ENCODE measurements around the gene PI16. TPM values are rescaled to one million over a fixed set of nuclear protein-coding genes. Genes with fewer than 3 reads are reported as not detected.

The PI16 gene
- total and polyA plus RNA-seq, 2 experiments from 2014 or later = 227 to 390 TPM

DNA sequence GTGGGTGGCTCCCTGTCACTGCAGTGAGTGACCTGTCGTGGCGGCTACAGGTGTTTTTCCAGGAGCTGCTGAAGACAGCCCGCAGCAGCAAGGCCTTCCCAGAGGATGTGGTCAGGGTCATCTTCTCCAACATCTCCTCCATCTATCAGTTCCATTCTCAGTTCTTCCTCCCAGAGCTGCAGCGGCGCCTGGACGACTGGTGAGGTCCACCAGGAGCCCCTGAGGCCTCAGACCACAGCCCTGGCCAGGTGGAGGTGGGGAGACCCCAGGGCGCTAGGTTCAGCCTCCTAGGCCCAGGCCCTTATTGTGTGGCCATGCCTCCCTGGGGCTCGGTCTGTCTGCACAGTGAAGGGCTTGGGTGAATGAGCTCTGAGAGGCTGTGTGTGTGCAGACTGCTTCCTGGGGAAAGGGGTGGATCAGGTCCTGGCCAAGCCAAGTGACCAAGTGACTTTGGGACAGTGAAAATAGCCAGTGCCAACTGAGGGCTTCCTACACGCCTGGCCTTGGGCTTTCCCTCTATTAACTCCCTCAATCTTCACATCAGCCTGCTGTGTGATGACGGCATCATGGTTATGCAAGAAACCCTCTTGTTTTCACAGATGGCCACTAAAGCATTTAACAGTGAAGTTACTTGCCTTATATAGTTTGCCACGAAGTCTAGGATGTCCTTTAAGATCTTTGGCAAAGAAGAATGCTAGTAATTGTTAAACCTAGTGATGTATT, 57.3 kb downstream of the PI16 start:
- no peaks in the 10 kb centered on the region for H3K9me3 ChIP-seq (ENCODE audit: low read depth)
- no peaks in the 10 kb centered on the region for H3K36me3 ChIP-seq (ENCODE audit: low read depth)
- H2AFZ ChIP-seq = no peak overlapping the region
- WGBS, 2 experiments (ENCODE audit: low coverage in 1 of 2, low lambda C conversion rate in 2 of 2, missing lambda C conversion rate in 2 of 2) = 75 to 80% methylated on average over 10 to 11 of the region's 11 CpGs
- H3K27ac ChIP-seq = no peak overlapping the region
- H3K9me2 ChIP-seq (ENCODE audit: insufficient read depth) = no peaks in the 10 kb centered on the region
- DNase-seq = peak; percentile 53
- H4K20me1 ChIP-seq (ENCODE audit: insufficient read depth) = no peaks in the 10 kb centered on the region
- in situ Hi-C loops (cut with MboI) = no loop called here
- 0 out of 2 replicates have a peak, but pooled peaks cover 6% of the 10 kb centered on the region for H3K4me1 ChIP-seq (ENCODE audit: insufficient read depth)
- TF ChIP-seq EZH2 (IDR thresholded peaks at IDR 0.05; ENCODE audit: insufficient read depth, poor library complexity, severe bottlenecking) (no peak), EZH2phosphoT487 (IDR thresholded peaks at IDR 0.05; ENCODE audit: insufficient read depth, low read depth) (no peak)
- no peaks in the 10 kb centered on the region for H3F3A ChIP-seq (ENCODE audit: insufficient read depth)
- no peak overlapping the region for H3K4me2 ChIP-seq (ENCODE audit: unreplicated experiment)
- H3K9ac ChIP-seq = no peak overlapping the region
- no peaks in the 10 kb centered on the region for H3K27me3 ChIP-seq (replicated peaks; ENCODE audit: insufficient read depth)
- no peak overlapping the region for H3K4me3 ChIP-seq
- H3K79me2 ChIP-seq (ENCODE audit: insufficient read depth) = no peaks in the 10 kb centered on the region

DNA sequence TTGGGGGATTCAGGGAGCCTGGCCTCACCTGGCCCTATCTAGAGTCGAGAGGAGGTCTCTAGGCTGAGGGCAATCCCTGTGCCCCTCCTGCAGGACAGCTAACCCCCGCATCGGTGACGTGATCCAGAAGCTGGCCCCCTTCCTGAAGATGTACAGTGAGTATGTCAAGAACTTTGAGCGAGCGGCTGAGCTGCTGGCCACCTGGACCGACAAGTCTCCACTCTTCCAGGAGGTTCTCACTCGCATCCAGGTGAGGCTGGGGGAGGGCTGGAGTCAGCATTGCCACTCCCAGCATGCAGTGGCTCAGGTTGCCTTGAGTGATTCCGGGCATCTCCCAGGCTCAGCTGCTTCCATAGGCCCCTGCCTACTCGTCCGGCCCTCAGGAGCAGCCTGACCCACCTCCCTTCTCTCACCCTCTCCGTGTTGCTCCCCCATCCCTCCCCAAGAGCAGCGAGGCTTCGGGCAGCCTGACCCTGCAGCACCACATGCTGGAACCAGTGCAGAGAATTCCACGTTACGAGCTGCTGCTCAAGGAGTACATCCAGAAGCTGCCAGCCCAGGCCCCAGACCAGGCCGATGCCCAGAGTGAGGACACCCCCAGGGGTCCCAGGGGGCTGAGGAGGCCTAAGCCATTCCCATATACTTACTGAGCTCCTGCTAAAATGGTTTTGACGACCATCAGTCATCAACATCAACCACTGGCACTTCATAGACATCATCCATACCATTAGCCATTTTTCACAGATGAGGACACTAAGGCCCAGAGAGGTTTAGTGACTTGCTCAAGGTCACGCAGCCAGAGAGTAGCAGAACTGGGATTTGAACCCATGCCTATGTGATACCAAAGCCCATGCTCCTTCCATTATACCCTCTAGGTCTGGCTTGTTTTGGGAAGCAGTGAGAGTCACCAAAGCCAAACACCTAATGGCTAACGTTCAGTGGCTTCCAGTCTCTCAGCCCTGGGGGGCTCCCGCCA, 59.3 kb downstream of the PI16 start:
- H3K36me3 ChIP-seq (ENCODE audit: low read depth) = no peaks in the 10 kb centered on the region
- H3K4me2 ChIP-seq (ENCODE audit: unreplicated experiment) = no peak overlapping the region
- WGBS, 2 experiments (ENCODE audit: low coverage in 1 of 2, low lambda C conversion rate in 2 of 2, missing lambda C conversion rate in 2 of 2) = 74 to 80% methylated on average over 21 of the region's 21 CpGs
- H3K27me3 ChIP-seq (replicated peaks; ENCODE audit: insufficient read depth) = no peaks in the 10 kb centered on the region
- H3K9me2 ChIP-seq (ENCODE audit: insufficient read depth) = no peaks in the 10 kb centered on the region
- no peaks in the 10 kb centered on the region for H3K79me2 ChIP-seq (ENCODE audit: insufficient read depth)
- TF ChIP-seq EZH2 (IDR thresholded peaks at IDR 0.05; ENCODE audit: insufficient read depth, poor library complexity, severe bottlenecking) (no peak), EZH2phosphoT487 (IDR thresholded peaks at IDR 0.05; ENCODE audit: insufficient read depth, low read depth) (no peak)
- no peaks in the 10 kb centered on the region; the same call in 1 of the 2 replicates for H3K4me1 ChIP-seq (ENCODE audit: insufficient read depth)
- H3K4me3 ChIP-seq = no peak overlapping the region
- H2AFZ ChIP-seq = no peak overlapping the region
- no peak overlapping the region for H3K27ac ChIP-seq
- no peak for DNase-seq
- H3F3A ChIP-seq (ENCODE audit: insufficient read depth) = no peaks in the 10 kb centered on the region
- no peaks in the 10 kb centered on the region for H4K20me1 ChIP-seq (ENCODE audit: insufficient read depth)
- in situ Hi-C loops (cut with MboI) = no loop called here
- H3K9me3 ChIP-seq (ENCODE audit: low read depth) = no peaks in the 10 kb centered on the region
- no peak overlapping the region for H3K9ac ChIP-seq

Other genes with a start within 250 kb of the PI16 start
- 0.63 TPM in 1 of 2 replicates, not detected in the other for gene CPNE5, start 115.3 kb upstream of the PI16 start, total RNA-seq (2014; rRNA removed; shearing (Covaris generic))
- 0.14 and 0.23 TPM in 2 replicates for gene CPNE5, start 115.3 kb upstream of the PI16 start, polyA plus RNA-seq (2016; fragmentation: Nextera tagmentation; extraction: Ambion mirVana)
- 20.4 and 36.3 TPM in 2 replicates for gene PPIL1, start 79.9 kb upstream of the PI16 start, total RNA-seq (2014; rRNA removed; shearing (Covaris generic))
- 27.1 and 30.5 TPM in 2 replicates for gene PPIL1, start 79.9 kb upstream of the PI16 start, polyA plus RNA-seq (2016; fragmentation: Nextera tagmentation; extraction: Ambion mirVana)
- 84.0 and 85.5 TPM in 2 replicates for gene C6orf89, start 68.8 kb upstream of the PI16 start, total RNA-seq (2014; rRNA removed; shearing (Covaris generic))
- 73.8 and 73.9 TPM in 2 replicates for gene C6orf89, start 68.8 kb upstream of the PI16 start, polyA plus RNA-seq (2016; fragmentation: Nextera tagmentation; extraction: Ambion mirVana)
- gene MTCH1, start 31.5 kb downstream of the PI16 start, total RNA-seq (2014; rRNA removed; shearing (Covaris generic)) = 418 and 473 TPM in 2 replicates
- gene MTCH1, start 31.5 kb downstream of the PI16 start, polyA plus RNA-seq (2016; fragmentation: Nextera tagmentation; extraction: Ambion mirVana) = 370 and 395 TPM in 2 replicates
- not detected in 2 replicates for gene FGD2, start 50.9 kb downstream of the PI16 start, total RNA-seq (2014; rRNA removed; shearing (Covaris generic))
- not detected in 2 replicates for gene FGD2, start 50.9 kb downstream of the PI16 start, polyA plus RNA-seq (2016; fragmentation: Nextera tagmentation; extraction: Ambion mirVana)
- 12.6 and 15.5 TPM in 2 replicates for gene PIM1, start 215.4 kb downstream of the PI16 start, total RNA-seq (2014; rRNA removed; shearing (Covaris generic))
- gene PIM1, start 215.4 kb downstream of the PI16 start, polyA plus RNA-seq (2016; fragmentation: Nextera tagmentation; extraction: Ambion mirVana) = 10.8 and 12.0 TPM in 2 replicates

Measured in GM23248 (cell line).